Measurements from ENCODE around the gene EFHC2.

Gene EFHC2

DNA sequence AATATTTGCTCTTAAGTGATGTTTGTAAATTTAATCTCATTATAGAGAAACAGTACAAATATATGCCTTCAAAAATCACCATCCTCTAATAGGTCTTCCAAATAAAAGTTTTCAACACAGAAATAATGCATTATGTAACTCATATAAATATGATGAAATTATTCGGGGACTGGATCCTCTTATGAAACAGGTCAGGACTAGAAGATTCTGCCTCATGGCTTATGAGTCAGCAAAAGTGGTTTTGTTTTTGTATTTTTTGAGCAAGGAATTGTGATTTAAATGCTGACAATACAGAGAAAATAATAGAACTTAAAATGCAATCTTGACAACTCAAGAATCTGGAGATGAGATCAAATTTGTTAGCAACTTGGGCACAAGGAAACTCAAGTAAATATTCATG lies 190.6 kb downstream of the EFHC2 start:
- no peak overlapping the region for H3K4me3 ChIP-seq (replicated peaks; ENCODE audit: low read depth, low read length)
- TF ChIP-seq, protein P1, sequence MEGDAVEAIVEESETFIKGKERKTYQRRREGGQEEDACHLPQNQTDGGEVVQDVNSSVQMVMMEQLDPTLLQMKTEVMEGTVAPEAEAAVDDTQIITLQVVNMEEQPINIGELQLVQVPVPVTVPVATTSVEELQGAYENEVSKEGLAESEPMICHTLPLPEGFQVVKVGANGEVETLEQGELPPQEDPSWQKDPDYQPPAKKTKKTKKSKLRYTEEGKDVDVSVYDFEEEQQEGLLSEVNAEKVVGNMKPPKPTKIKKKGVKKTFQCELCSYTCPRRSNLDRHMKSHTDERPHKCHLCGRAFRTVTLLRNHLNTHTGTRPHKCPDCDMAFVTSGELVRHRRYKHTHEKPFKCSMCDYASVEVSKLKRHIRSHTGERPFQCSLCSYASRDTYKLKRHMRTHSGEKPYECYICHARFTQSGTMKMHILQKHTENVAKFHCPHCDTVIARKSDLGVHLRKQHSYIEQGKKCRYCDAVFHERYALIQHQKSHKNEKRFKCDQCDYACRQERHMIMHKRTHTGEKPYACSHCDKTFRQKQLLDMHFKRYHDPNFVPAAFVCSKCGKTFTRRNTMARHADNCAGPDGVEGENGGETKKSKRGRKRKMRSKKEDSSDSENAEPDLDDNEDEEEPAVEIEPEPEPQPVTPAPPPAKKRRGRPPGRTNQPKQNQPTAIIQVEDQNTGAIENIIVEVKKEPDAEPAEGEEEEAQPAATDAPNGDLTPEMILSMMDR (IDR thresholded peaks at IDR 0.05; ENCODE audit: insufficient read depth, low read length, poor library complexity, severe bottlenecking): no peak
- H3K36me3 ChIP-seq (ENCODE audit: control insufficient read depth, insufficient read depth, low read length): no peaks in the 10 kb centered on the region
- no peak for DNase-seq (ENCODE audit: extremely low read depth, insufficient read length)
- no peaks in the 10 kb centered on the region for H3K27me3 ChIP-seq (replicated peaks; ENCODE audit: control insufficient read depth, insufficient read depth, low read length)

DNA sequence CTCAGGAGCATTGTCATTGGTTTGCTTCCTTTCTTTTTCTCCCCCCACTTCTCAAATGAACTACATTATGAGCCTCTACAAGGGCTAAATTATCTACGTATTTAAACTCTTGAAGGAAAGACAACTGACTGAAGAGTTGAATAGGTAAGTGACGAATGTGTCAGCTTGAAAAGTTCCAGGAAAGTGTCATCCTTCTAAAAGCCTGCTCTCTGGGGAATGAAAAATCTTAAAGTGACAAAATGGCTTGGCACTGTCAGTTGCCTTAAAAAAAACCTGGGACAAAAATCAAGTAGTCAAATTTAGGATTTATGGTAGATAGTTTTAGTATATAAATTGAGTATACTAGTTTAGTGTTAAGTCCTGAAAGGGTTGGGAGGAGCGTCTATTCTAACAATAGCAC lies 196.3 kb downstream of the EFHC2 start:
- Histone ChIP-seq H3K4me3 (replicated peaks; ENCODE audit: low read depth, low read length) (no peak overlapping the region), H3K36me3 (ENCODE audit: control insufficient read depth, insufficient read depth, low read length) (no peaks in the 10 kb centered on the region), H3K27me3 (replicated peaks; ENCODE audit: control insufficient read depth, insufficient read depth, low read length) (no peaks in the 10 kb centered on the region)
- no peak for DNase-seq (ENCODE audit: extremely low read depth, insufficient read length)
- TF ChIP-seq, protein P1 (IDR thresholded peaks at IDR 0.05; ENCODE audit: insufficient read depth, low read length, poor library complexity, severe bottlenecking): no peak

DNA sequence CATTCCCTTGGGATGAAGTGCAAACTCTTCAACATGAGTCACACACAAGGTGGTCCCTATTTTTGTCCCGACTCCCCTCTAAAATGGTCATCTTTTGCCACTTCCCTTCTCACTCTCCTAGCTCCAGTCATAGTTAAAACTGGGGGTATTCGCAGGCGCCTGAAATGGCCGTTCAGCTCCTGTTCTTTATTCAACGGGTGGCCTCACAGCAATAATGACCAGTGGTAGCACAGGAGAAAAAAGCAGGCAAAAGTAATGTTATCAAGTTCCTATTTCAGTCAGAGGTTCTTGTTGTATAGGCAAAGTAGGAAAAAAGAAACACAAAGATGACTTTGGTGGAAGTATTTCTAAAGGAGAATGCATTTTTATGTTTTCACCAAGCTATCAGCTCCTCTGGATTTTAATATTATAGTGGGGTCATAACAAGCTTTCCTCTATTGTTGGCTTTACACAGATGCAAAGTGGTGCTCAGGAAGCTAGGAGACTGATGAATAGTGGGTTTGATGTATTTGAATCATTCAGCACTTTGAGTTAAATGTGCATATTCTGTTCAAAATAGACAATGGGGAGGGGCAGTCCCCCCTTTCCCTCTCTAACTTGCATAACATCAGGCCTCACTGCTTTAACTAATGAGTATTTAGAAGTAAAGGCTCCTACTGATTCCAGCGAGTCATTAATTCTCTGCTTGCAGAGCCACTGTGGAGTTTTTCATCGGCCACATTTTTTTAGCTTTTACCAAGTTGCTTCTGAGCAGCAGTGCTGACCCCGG lies 199.1 kb downstream of the EFHC2 start:
- TF ChIP-seq, protein P1 (IDR thresholded peaks at IDR 0.05; ENCODE audit: insufficient read depth, low read length, poor library complexity, severe bottlenecking): no peak
- DNase-seq (ENCODE audit: extremely low read depth, insufficient read length): no peak
- Histone ChIP-seq H3K4me3 (replicated peaks; ENCODE audit: low read depth, low read length) (no peak overlapping the region), H3K36me3 (ENCODE audit: control insufficient read depth, insufficient read depth, low read length) (no peaks in the 10 kb centered on the region), H3K27me3 (replicated peaks; ENCODE audit: control insufficient read depth, insufficient read depth, low read length) (no peaks in the 10 kb centered on the region)

DNA sequence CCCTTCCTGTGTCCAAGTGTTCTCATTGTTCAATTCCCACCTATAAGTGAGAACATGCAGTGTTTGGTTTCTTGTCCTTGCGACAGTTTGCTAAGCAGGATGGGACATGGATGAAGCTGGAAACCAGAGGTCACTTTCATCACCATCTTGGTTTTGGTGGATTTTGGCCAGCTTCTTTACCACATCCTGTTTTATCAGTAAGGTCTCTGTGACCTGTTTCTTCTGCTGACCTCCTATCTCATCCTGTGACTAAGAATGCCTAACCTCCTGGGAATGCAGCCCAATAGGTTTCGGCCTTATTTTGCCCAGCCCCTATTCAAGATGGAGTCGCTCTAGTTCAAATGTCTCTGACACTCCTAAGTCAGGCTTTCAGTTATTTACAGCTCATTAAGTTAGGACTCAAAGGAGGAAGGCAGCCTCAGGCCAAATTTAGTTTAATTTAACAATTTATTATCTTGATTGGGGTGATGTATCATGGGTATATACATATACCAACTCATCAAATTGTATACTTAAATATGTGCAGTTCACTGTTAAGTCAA lies 200.3 kb downstream of the EFHC2 start:
- TF ChIP-seq, protein P1 (IDR thresholded peaks at IDR 0.05; ENCODE audit: insufficient read depth, low read length, poor library complexity, severe bottlenecking): no peak
- H3K27me3 ChIP-seq (replicated peaks; ENCODE audit: control insufficient read depth, insufficient read depth, low read length): no peaks in the 10 kb centered on the region
- no peaks in the 10 kb centered on the region for H3K36me3 ChIP-seq (ENCODE audit: control insufficient read depth, insufficient read depth, low read length)
- H3K4me3 ChIP-seq (replicated peaks; ENCODE audit: low read depth, low read length): no peak overlapping the region
- DNase-seq (ENCODE audit: extremely low read depth, insufficient read length): no peak

DNA sequence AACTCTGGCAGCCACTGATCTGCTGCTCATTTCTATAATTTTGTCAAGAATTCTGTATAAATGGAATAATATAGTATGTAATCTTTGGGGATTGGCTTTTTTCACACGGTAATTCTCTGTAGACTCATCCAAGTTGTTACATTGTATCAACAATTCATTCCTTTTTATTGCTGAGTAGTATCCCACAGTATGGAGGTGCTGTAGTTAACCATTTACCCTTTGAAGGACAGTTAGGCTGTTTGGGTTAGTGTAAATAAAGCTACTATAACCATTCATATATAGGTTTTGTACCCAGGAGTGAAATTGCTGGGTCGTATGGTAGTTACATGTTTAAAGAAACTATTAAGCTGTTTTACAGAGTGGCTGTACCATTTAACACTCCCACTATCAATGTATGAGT lies 213.3 kb downstream of the EFHC2 start:
- TF ChIP-seq, protein P1 (IDR thresholded peaks at IDR 0.05; ENCODE audit: insufficient read depth, low read length, poor library complexity, severe bottlenecking): no peak
- no peaks in the 10 kb centered on the region for H3K36me3 ChIP-seq (ENCODE audit: control insufficient read depth, insufficient read depth, low read length)
- H3K4me3 ChIP-seq (replicated peaks; ENCODE audit: low read depth, low read length): no peak overlapping the region
- no peak for DNase-seq (ENCODE audit: extremely low read depth, insufficient read length)
- H3K27me3 ChIP-seq (replicated peaks; ENCODE audit: control insufficient read depth, insufficient read depth, low read length): no peaks in the 10 kb centered on the region
